Testis (tissue), 3 donors: Measurements from ENCODE around the gene VPS11. TPM values are rescaled to one million over a fixed set of nuclear protein-coding genes. Genes with fewer than 3 reads are reported as not detected.

Experiments used
- DNase-seq: peaks from one replicate; pipeline ENCODE4 v3.0.0-alpha.2; 2019
- H3K27ac ChIP-seq, 2 donors: fragments of 200-600 bp; sonication (generic); one replicate each; pipeline ENCODE4 v1.5.1; 2019
- H3K27me3 ChIP-seq: fragments of 200-600 bp; sonication (generic); one replicate; pipeline ENCODE4 v1.5.1; 2019
- H3K36me3 ChIP-seq: fragments of 200-600 bp; sonication (generic); one replicate; pipeline ENCODE4 v1.5.1; 2017; ENCODE audit warnings: low read depth; ENCODE audit errors: missing control alignments
- H3K4me1 ChIP-seq: fragments of 200-600 bp; sonication (generic); one replicate; pipeline ENCODE4 v1.5.1; 2019
- H3K4me3 ChIP-seq, 2 donors: fragments of 200-600 bp; sonication (generic); one replicate each; pipeline ENCODE4 v1.5.1; 2017 to 2019
- H3K9me3 ChIP-seq: fragments of 200-600 bp; sonication (generic); one replicate; pipeline ENCODE4 v1.5.1; 2017
- POLR2A ChIP-seq: fragments of 450-650 bp; IDR thresholded peaks from one replicate; pipeline ENCODE4 v1.6.1; 2017; ENCODE audit warnings: antibody characterized with exemption, mild to moderate bottlenecking, moderate library complexity
- WGBS, 2 donors: methylation state at CpG; one replicate each; pipeline ENCODE4 v1.1.5; 2018; 5-methylcytosine and 5-hydroxymethylcytosine counted together
- intact Hi-C: fragments of 100-400 bp; cut with DNase I; formaldehyde crosslinking; loops from one replicate; pipeline ENCODE4 v1.15.1; 2023; ENCODE audit warnings: low total_unique reads
- polyA plus RNA-seq: library from polyadenylated mRNA; stranded (reverse); fragments of 350-450 nt; fragmentation: Illumina TruSeq; extraction: RNeasy Lipid Tissue Mini Kit (QIAGEN cat#74804); gene quantifications from one replicate; pipeline ENCODE4 v1.2.3, GENCODE V29; 2014; ENCODE audit warnings: low read depth, low replicate concordance; ENCODE audit not compliant: insufficient read depth
- total RNA-seq, 2 donors: library from RNA; depleted of rRNA; stranded (reverse); fragments of >200 nt; gene quantifications; one replicate each; pipeline ENCODE4 v1.2.3, GENCODE V29; 2016
- TF ChIP-seq, protein P1 (sequence below), 3 experiments: fragments of 450-650 bp in 2 of 3; fragments of 200-600 bp in 1 of 3; sonication (generic) in 1 of 3; IDR thresholded peaks; one replicate each; pipeline ENCODE4 v1.5.1; 2016 to 2019; ENCODE audit warnings: antibody characterized with exemption in 3 of 3, mild to moderate bottlenecking in 2 of 3, moderate library complexity in 1 of 3

The VPS11 gene
- total and polyA plus RNA-seq, 3 donors from 2014 or later, result 50.7 to 60.5 (median 56.7) TPM

DNA sequence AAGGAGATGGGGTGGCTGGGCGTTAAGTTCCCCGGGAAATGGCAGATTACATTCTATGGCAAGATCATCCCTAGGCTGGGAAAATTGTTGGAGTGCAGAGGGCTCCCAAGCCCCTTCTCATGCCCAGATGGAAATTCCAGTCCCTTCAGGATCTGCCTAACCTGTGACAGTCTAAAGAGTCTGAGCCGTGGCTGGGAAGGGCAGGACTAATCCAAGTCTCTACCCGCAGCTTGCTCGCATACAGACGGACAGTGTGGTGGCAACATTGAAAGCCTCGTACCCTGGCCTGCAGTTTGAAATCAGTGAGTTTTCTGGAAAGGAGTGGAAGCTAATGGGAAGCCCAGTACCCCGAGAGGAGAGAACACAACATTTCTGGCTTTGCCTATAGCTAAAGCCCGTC is 20.8 kb downstream of the VPS11 start:
- Histone ChIP-seq H3K36me3 (no peaks in the 10 kb centered on the region), H3K4me1 (peaks cover 17% of the 10 kb centered on the region), H3K27me3 (no peaks in the 10 kb centered on the region), H3K9me3 (no peaks in the 10 kb centered on the region), H3K27ac (no peak overlapping the region), H3K4me3 (no peak overlapping the region)
- DNase-seq, result no peak
- WGBS, 2 donors, result 97 to 98% methylated on average over 8 to 9 of the region's 9 CpGs
- intact Hi-C loops, result no loop called here
- TF ChIP-seq, protein P1, sequence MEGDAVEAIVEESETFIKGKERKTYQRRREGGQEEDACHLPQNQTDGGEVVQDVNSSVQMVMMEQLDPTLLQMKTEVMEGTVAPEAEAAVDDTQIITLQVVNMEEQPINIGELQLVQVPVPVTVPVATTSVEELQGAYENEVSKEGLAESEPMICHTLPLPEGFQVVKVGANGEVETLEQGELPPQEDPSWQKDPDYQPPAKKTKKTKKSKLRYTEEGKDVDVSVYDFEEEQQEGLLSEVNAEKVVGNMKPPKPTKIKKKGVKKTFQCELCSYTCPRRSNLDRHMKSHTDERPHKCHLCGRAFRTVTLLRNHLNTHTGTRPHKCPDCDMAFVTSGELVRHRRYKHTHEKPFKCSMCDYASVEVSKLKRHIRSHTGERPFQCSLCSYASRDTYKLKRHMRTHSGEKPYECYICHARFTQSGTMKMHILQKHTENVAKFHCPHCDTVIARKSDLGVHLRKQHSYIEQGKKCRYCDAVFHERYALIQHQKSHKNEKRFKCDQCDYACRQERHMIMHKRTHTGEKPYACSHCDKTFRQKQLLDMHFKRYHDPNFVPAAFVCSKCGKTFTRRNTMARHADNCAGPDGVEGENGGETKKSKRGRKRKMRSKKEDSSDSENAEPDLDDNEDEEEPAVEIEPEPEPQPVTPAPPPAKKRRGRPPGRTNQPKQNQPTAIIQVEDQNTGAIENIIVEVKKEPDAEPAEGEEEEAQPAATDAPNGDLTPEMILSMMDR (IDR thresholded peaks at IDR 0.05), result no peak
- TF ChIP-seq POLR2A, result no peak

DNA sequence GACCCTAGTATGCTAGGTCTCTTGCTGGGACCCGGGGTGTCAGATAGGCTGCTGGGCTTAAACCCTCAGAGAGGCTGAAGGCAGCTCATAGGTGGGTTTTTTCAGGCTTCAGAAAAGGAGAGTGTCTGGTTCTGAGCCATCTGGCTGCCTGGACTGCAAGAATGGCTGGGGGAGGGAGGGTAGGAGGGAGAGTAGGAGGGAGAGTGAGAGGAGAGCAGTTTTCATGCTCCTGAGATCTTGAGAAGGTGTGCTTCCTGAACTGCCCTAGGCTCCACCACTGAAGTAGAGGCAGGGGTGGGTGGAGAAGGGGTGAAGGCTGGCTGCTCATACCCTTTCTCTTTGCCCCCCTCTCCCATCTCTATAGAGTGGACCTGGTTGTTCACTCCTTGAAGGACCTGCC is 21.7 kb downstream of the VPS11 start:
- Histone ChIP-seq H3K27me3 (no peaks in the 10 kb centered on the region), H3K27ac (no peak overlapping the region), H3K4me3 (no peak overlapping the region), H3K4me1 (peaks cover 19% of the 10 kb centered on the region), H3K9me3 (no peaks in the 10 kb centered on the region), H3K36me3 (no peaks in the 10 kb centered on the region)
- DNase-seq, result no peak
- TF ChIP-seq, protein P1 (IDR thresholded peaks at IDR 0.05), result no peak
- TF ChIP-seq POLR2A, result no peak
- intact Hi-C loops, result no loop called here
- WGBS, 2 donors, result 81 to 93% methylated on average over 1 of the region's 1 CpG

DNA sequence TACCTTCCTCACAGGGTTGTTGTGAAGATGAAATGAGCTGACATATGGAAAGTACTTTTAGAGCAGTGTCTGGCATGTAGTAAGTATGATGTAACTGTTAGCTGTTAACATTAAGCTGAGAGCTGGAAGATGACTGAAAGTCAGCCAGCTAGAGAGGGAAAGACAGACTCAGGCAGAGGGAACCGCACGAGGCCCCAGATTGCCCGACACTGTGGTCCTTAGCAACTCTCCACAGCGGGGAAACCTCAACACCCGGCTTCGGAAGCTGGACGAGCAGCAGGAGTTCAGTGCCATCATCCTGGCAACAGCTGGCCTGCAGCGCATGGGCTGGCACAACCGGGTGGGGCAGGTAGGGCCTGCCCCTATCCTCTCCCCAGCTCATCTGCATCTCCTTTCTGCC is 23.6 kb downstream of the VPS11 start:
- no peaks in the 10 kb centered on the region for H3K9me3 ChIP-seq
- WGBS, 2 donors, result 93 to 95% methylated on average over 9 of the region's 9 CpGs
- intact Hi-C loops, result loop anchor here (10.0 kb wide), 1 partner anchor 94 kb away; the partner anchor contains the start of gene NHERF4

DNA sequence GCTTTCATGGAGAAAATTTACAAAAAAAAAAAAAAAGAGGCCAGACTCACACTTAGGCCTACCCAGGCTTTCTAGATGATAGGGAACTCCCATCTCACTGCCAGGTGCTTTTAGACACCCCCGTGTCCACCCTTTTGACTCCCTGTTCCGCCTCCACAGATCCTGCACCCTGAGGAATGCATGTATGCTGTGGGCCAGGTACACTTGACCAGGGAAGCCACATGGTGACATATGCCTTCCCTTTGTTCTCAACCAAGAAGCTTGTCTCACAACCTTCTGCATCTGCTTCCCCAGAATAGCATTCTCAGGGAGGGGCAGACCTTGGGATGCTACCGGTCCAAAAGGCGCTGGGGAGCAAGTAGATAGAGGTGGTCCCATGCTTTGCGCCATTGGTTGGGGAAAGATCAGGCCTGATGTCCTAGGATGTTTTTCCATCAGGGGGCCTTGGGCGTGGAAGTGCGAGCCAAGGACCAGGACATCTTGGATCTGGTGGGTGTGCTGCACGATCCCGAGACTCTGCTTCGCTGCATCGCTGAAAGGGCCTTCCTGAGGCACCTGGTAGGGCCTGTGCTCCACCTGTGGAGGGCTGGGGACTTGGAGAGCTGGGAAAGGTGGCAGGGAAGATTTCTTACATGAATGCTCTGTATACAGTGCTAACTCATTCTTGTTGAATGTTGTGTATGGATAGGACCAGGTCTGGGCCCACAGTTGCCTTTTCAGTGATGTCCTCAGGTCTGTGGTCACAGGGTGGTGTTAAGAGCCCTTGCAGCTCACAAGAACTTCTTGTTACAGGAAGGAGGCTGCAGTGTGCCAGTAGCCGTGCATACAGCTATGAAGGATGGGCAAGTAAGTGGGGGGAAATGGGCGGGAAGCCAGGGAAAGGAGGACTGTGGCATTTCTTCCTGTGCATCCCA is 24.6 kb downstream of the VPS11 start:
- no peak for DNase-seq
- Histone ChIP-seq H3K4me3 (no peak overlapping the region), H3K4me1 (peaks cover 17% of the 10 kb centered on the region), H3K27me3 (no peaks in the 10 kb centered on the region), H3K9me3 (no peaks in the 10 kb centered on the region), H3K27ac (no peak overlapping the region), H3K36me3 (no peaks in the 10 kb centered on the region)
- TF ChIP-seq, protein P1 (IDR thresholded peaks at IDR 0.05), result no peak
- TF ChIP-seq POLR2A, result no peak
- intact Hi-C loops, result loop anchor here (10.0 kb wide), 1 partner anchor 93 kb away; the partner anchor contains the start of gene NHERF4
- WGBS, 2 donors, result 86 to 91% methylated on average over 11 to 13 of the region's 13 CpGs

More for the DNA sequence above, 23.6 kb downstream of the VPS11 start:
- no peak overlapping the region for H3K4me3 ChIP-seq
- peaks cover 17% of the 10 kb centered on the region for H3K4me1 ChIP-seq
- no peaks in the 10 kb centered on the region for H3K27me3 ChIP-seq
- TF ChIP-seq, protein P1 (IDR thresholded peaks at IDR 0.05), result no peak
- TF ChIP-seq POLR2A, result no peak
- H3K27ac ChIP-seq, result no peak overlapping the region
- DNase-seq, result no peak
- H3K36me3 ChIP-seq, result no peaks in the 10 kb centered on the region
